SU-DHL-6 (cell line): ENCODE measurements around the gene KIF5B.

ENCODE experiments used
- CTCF ChIP-seq: fragments of 200-600 bp; sonication (generic); IDR thresholded peaks from one replicate; pipeline ENCODE4 v1.5.1; 2017; ENCODE audit warnings: antibody characterized with exemption, mild to moderate bottlenecking, low read length, moderate library complexity; ENCODE audit not compliant: insufficient read depth, poor library complexity, severe bottlenecking
- EZH2phosphoT487 ChIP-seq: fragments of 200-600 bp; sonication (generic), shearing (Covaris generic); conservative IDR thresholded peaks from 2 replicates; pipeline ENCODE4 v1.6.1; 2018; ENCODE audit warnings: mild to moderate bottlenecking, antibody characterized with exemption, low read length, moderate library complexity, mixed read lengths

GRCh38 chr10:32084185-32084851 lies 28.1 kb upstream of the KIF5B start:
- no peak for TF ChIP-seq CTCF
- TF ChIP-seq EZH2phosphoT487 = no peak
